DMS 273 (cell line): ENCODE data around the gene NXN.
A peak's percentile ranks its signal among the peaks of the same experiment; 100 is the strongest.
"Not testable (repeated sequence)": the region's sequence is repeated elsewhere in the genome, so short reads cannot be mapped to it uniquely, and the experiment has no call there.

Experiments
- DNase-seq: peaks from one replicate; lab custom pipeline; 2025; ENCODE audit not compliant: unreplicated experiment; lab: John Stamatoyannopoulos, UW

Gene NXN

DNA sequence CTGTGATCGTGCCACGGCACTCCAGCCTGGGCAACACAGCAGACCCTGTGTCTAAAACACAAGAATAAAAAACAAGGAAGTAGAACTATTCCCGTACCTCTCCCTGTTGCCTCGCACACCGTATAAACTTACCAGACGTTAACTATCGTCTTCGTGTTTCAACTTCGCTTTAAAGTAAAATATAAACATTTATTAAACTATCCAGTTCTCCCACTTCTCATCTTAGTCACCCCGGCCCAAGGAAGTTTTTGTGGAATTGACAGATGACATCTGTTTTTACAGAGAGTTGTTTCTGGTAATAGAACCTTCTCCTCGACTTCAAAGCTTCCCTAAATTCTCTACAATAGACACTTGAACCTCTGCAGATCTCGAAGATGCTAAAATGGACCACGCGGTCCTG lies 83.1 kb downstream of the NXN start:
- DNase-seq = no peak

DNA sequence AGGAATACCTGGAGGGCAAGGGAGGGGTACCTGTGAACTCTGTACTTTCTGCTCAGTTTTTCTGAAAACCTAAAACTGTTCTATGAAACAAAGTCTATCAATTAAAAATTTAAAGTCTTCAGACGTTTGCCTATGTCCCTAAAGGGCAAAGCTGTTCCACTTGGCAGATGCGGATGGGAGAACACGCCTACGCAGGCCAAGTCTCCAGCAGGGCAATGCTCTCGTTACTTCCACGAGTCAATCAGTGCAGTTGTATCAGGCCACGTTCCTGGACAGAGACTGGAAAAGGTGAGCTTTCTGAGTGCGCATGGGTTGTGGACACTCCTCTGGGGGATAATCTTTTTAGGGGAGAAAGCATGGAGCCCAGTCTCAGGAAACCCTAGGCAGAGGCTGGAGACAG lies 86.6 kb downstream of the NXN start:
- DNase-seq = no peak

DNA sequence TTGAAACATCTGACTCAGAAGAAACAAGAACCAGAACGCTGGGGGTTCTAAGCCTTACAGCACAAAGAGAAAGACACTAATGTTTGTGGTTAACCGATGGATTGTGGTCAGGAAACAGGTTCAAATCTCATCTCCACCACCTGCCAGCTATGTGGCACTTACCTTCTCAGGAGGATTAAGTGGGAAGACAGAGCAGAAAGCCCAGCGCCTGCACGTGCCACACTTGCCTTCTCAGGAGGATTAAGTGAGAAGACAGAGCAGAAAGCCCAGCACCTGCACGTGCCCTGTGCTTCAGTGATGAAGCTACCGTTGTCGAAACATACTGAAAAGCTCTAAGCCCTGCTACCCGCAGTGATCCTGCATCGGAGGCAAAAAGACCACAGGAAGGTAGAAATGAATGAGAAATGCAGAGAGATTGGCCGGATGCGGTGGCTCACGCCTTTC lies 90.6 kb downstream of the NXN start:
- peak; percentile 20 for DNase-seq

DNA sequence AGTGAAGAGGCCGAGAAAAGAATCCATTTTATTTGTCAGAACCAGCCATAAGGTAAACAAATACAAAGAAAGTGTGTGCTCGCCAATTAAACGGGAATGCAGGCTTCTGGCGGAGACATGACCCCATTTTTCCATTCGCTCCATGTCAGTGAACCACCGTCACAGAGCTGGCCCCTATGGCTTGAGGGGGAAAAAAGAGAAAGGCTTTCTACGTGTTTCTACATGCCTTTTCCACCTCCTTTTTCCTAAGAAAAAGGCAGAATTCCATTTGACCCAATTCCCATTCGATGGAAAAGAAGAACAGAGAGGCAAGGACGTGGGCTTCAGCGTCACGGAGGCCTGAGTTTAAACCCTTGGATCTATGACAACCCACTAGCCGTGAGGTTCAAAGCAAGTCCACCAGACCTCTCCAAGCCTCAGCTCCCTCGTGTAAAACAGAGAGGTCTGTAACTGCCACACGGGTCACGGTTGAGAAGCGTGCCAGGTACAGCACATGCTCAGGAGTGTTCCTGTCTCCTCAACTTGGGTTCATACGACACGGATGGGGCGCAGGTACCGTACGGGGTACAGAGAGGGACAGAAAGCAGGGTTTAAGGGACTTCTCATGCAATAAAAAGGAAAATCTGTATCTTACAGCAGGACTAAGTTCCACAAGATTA lies 91.9 kb downstream of the NXN start:
- no peak for DNase-seq

DNA sequence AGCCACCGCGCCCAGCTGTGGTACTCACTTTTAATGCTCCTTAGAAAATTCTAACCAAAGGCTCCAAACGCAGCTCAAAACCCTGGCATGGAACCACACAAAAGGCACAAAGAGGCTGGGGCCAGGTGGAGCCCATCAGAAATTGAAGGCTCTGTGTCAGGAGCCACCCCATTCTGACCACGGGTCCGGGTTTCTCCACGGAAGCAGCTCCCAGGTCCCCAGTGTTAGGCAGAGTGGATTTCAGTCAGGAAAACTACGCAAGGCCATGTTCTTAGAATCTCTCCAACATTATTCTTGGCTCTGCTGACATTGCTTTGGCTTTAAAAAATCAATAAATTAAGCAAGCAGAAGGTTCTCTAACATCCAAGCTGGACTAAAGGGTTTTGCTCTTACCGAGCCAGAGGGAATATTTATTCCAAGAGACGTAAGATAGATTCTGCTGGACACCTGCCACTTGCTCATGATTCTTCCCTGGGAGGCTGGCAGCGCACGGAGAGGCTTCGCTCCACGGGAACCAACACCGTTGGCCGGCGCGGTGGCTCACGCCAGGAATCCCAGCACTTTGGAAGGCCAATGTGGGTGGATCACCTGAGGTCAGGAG lies 93.5 kb downstream of the NXN start:
- no peak for DNase-seq

DNA sequence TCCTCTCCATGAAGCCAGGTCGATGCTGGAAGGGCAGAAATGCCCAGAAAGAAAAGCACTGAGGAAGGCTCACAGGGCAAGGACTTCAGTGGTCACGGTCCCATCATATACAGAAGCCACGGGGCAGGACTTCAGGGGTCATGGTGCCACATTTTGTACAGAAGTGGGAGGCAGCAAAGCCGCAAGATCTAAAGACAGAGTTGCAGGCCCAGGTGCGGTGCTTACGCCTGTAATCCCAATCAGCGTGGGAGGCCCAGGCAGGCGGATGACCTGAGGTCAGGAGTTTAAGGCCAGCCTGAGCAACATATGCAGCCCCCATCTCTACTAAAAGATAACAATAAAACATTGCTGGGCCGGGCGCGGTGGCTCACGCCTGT lies 96.0 kb downstream of the NXN start:
- DNase-seq = no peak

DNA sequence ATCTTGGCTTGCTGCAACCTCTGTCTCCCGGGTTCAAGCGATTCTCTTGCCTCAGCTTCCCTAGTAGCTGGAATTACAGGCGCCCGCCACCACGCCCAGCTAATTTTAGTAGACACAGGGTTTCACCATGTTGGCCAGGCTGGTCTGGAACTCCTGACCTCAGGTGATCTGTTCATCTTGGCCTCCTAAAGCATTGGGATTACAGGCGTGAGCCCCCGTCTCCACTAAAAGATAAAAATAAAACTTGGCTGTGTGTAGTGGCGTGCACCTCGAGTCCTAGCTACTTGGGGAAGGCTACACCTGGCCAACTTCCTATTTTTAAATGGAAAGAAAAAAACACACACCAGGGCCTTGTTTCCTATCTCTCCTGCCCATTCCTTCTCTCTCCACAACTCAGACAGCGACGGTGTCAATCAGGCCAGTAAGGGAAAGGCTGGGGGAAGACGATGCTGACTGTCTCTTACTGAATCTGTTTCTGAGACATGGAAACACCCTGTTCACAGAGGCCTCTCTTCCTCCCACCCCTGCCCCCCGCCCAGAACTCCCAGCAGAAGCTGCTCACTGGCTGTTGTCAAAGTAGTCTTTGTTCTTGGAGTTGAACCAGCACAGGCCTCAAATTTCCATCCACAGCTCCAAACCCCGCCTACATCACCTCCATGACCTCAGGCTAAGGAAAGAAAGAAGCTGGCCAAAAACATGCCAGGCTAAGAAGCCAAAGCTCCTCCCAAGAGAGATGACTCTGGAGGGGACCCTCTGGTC lies 96.6 kb downstream of the NXN start:
- DNase-seq = peak; percentile 12

DNA sequence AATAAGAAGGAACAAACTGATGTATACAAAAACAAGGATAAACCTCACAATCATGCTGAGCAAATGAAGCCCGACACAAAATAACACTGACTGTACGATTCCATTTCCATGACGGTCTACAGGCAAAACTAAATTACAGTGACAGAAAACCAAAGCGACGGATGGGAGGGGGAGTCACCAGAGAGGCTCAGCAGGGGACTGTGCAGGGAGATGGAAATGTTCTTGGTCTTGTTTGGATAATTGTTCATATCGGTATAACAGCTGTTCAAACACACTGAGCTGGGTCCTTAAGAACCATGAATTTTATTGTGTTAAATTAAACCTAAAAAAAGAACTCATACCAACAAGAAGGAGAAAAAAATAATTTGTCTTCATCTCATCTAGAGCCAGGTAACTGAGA lies 97.8 kb downstream of the NXN start:
- DNase-seq = no peak

DNA sequence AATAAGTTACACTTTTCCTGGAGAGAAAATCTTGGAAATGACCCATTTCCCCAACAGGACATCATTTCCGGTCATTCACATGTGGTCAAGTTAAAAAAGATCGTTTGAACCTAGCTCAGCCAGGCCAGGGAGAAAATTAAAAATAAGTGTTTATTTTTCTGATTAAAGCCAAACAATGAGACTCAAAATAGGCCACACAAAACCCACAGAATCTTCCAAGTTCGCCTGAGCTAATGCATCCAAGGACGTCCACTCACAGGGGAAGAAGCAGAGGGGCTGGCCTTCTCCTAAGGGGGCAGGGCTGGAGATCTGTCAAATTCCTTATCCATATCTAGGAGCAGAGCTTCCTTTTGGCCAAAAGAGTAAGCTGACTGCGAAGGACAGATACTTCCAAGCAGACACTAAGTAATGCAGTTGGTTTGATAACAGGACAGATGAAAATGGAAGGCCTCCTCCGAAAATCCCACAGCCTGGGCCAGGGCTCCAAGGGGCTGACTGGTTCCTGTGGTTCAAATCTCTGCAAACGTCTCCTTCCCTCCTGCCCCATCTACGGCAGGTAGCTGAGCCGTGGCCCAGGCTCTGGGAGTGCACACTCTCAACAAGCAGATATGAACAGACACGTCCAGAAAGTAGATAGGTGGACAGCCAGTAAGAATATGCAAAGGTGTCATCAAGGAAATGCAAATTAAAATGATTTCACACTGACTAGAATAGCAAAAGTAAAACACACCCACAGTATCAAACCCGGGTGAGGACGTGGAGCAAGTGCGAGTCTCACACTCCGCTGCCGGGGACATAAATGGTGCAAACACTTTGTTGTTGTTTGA lies 98.9 kb downstream of the NXN start:
- no peak for DNase-seq

DNA sequence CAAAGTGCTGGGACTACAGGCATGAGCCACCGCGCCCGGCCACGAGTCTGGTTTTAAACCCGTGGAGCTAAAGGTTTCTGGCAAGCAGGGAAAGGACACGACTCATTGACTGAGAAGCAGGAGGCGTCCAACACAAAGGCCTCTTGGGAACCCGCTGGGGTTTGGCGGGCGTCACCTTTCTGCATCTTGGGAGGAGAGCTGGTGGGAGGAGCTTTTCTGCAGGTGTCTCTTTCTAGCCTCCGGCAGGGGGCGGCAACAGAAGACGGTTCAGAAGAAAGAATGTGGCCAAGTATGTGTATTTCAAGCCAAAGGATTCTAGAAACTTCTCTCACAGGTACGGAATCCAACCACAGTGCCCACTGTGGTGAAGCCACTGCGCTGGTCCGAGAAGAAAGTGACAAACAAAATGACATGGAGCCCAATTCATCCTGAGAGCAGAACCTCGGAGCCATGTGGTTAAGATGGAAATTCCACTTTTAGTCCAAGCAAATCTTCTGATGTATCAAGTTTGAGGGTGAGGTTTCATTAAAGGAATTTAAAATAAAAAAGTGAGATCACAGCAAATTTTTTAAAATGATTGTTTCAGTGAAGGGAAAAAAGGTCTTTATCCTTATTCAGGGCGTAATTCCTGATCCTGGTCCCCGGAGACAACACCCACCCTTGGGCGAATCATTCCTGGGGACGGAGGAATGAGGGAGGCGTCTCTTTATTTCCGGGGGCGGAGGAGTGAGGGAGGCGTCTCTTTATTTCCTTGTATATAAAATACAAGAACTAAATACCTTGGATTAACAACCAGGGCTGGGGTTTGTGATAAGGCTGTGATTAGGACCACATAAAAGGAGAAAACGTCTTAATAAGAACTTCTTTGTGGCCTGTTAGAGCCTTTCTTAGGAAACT lies 99.8 kb downstream of the NXN start:
- peak; percentile 85 for DNase-seq

DNA sequence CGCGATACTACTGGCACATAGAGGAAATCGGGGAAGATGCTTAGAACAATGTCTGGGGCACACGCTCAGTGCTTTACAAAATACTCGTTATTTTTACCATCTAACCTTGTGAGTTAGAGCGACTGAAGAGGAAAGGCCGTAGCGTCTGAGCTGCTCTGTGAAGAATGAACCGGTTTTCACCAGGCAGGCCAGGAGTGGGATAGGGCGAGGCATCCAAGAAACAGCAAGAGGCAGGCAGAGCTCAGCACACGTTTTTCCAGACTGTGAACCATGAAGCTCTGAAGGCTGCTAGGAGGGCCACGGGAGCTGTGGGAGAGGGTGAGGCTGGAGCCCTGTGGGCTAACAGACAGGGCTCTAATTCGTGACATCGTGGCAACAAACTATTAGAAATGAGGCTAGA lies 101.9 kb downstream of the NXN start:
- no peak for DNase-seq

DNA sequence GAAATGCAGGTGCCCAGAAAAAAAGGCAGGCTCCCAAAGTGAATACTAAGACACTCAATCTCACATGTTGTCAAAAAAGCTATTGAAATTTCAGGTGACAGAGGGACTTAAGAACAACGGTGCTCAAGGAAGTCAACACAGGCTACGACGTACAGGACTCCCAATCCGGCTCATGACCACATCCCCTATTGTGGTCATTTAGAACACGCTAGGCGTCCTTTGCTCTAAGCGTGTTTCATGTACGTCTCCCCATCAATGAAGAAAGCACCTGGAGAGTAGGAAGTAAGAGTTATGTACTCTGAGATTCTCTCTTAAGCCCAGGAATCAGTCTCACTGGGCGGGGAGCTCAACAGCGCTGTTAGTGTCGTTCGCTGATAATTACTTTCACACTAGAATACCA lies 103.3 kb downstream of the NXN start:
- DNase-seq = no peak

DNA sequence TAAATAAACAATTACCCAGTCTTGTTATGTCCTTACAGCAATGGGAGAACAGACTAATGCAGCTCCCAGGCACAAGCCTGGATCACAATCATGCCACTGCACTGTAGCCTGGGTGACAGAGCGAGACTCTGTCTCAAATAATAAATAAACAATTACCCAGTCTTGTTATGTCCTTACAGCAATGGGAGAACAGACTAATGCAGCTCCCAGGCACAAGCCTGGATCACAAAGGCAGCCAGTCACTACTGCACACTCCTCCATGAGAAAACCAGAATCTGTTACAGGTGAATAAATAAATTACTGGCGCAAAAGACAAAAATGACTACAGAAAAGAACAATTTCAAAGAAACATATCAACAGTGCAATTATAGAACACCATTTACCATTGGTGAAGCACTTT lies 105.0 kb downstream of the NXN start:
- not testable (repeated sequence) for DNase-seq

DNA sequence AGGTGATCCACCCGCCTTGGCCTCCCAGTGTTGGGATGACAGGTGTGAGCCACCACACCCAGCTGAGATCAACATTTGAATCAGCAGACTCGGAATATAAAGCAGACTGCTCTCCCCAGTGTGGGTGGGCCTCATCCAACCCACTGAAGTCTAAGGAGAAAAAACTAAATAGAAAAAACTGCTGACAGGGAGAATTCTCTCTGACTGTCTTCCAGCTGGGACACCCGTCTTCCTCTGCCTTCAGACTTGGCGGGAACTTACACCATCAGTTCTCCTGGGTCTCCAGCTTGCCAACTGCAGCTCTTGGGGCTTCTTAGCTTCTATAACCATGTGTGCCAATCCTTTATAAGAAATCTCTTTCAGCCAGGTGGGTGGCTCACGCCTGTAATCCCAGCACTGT lies 106.7 kb downstream of the NXN start:
- no peak for DNase-seq

DNA sequence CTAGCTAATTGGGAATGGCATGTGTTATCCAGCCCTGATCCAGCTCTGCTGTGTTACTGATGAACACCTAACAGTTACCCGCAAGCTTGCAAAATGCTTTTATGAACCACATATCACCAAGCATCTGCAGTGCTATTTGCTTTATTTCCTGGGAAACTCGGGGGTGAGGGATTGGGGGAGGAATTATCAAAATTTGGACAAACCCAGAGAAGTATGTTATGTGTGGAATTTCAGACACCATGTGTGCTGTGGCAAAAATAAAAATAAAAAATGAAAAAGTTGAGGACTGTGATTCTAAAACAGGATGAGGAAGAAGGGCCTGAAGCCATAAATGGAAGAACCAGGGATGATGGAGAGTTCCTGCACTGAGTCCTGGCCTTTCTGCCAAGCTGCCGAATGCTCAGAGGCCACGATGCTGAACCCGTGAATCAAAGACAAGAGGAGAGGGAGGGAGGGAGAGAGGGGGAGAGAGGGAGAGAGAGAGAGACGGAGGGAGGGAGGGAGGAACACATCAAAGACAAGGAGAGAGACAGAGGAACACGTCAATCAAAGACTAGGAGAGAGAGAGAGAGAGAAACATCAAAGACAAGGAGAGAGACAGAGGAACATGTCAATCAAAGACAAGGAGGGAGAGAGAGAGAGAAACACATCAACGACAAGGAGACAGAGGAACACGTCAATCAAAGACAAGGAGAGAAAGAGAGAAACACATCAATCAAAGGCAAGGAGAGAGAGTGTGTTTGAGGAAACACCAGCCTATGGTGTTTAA lies 107.6 kb downstream of the NXN start:
- no peak for DNase-seq

DNA sequence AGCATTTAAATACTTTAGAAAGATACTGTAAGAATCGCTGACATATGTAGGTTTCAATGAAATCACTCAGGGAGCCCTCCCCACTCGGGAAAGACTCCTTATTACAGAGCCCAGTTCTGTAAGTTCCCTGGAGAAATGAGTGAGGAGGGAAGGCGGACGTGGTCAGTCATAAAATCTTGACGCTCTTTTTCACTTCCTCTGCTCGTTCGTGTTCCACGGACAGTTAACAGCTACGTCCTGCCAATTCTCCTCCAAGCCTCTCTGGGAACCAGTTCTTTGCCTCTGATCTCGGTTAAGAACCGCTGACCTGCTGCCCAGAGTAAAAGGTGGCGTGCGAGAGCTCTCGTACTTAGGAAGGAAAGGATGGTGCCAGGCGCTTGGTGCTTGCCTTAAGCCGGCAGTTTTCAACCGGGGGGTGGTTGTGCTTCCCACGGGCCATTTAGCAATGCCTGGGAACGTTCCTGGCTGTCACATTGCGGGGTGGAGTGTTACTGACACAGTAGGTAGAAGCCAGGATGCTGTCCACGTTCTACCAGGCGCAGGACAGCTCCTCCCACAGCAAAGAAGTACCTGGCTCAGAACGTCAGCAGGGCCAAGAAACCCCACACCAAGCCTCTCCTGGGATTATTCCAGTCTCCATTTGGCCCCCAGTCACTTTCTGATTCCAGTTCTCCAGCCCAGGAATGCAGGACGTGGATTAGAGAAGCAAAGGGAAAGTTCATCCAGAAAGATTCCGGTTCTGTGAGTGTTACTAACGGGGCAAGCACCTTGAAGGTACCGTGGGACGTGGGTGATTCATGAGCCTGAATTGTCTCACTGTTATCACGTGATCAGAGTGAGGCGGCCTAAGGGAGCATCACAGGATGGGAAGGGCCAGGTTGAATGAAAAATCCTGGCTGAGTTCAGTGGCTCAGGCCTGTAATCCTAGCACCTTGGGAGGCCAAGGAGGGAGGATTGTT lies 109.7 kb downstream of the NXN start:
- DNase-seq = no peak

DNA sequence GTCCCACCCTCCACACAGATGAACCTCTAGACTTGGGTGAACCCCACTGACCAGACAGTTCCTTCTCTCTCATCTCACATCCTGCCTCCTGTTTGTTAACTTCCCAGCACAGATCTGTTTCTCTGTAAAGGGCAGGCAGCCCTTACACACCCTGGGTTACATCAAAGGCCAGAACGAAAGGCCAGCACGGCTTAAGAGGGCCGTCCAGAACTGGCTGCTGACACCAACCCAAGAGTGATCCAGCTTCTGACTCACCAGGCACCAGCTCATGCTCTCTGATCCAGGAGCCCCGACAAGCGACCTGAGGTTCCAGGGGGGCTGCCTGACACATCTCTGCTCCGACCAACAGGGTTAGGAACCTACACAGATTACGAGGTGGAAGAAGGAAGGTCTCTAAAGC lies 110.5 kb downstream of the NXN start:
- no peak for DNase-seq

DNA sequence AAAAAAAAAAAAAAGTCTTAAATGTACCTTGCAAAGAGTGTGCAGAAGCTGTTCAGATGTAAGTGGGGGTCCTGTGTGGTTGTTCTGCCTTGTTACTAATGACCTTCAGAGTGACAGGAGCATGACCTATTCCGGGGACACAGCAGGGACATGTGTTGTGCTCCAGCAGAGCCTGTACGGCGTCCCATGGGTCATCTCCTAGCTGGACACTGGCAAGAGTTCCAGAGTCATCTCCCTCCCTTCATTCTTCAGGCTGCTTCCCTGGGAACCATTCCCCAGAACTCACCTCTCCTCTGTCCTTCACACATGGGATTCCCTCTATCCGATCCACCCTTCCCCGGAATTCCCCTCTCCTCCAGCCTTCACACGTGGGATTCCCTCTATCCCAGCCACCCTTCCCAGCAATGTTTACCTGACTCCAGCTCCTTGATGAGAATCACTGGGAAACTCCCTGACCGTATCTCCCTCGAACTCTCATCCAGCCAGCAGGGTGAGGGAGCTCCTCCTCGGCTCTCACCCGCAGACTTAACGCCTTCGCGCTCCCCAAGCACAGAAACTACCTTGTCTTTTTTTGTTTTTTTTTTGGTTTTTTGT lies 111.6 kb downstream of the NXN start:
- no peak for DNase-seq
